ENCODE data around the gene INPP5A.

The INPP5A gene

GRCh38 chr10:132602614-132603013 lies 65.0 kb downstream of the INPP5A start:
- DNase-seq = no peak

- no peak for DNase-seq
Measured at GRCh38 chr10:132603851-132604533, 66.4 kb downstream of the INPP5A start.

GRCh38 chr10:132604686-132605085 lies 67.1 kb downstream of the INPP5A start:
- no peak for DNase-seq

GRCh38 chr10:132605390-132605789 lies 67.8 kb downstream of the INPP5A start:
- DNase-seq = no peak

- no peak for DNase-seq
Measured at GRCh38 chr10:132606031-132606491, 68.5 kb downstream of the INPP5A start.

- DNase-seq = no peak
Measured at GRCh38 chr10:132606536-132607316, 69.1 kb downstream of the INPP5A start.

GRCh38 chr10:132607491-132607890 lies 69.9 kb downstream of the INPP5A start:
- DNase-seq = no peak

GRCh38 chr10:132607961-132608495 lies 70.4 kb downstream of the INPP5A start:
- DNase-seq = no peak

- DNase-seq = no peak
Measured at GRCh38 chr10:132608511-132609195, 71.1 kb downstream of the INPP5A start.

GRCh38 chr10:132609211-132609610 lies 71.6 kb downstream of the INPP5A start:
- no peak for DNase-seq

- DNase-seq = no peak
Measured at GRCh38 chr10:132610071-132610701, 72.6 kb downstream of the INPP5A start.

GRCh38 chr10:132611026-132611910 lies 73.7 kb downstream of the INPP5A start:
- no peak for DNase-seq

- no peak for DNase-seq
Measured at GRCh38 chr10:132611986-132612385, 74.4 kb downstream of the INPP5A start.

GRCh38 chr10:132612571-132613504 lies 75.3 kb downstream of the INPP5A start:
- DNase-seq = no peak

GRCh38 chr10:132613566-132614348 lies 76.2 kb downstream of the INPP5A start:
- DNase-seq = no peak

GRCh38 chr10:132614431-132615340 lies 77.1 kb downstream of the INPP5A start:
- no peak for DNase-seq

GRCh38 chr10:132615341-132616169 lies 78.0 kb downstream of the INPP5A start:
- no peak for DNase-seq
